HG02678 (cell line): Measurements from ENCODE around the gene FOSB.
"Not testable (repeated sequence)": the region's sequence is repeated elsewhere in the genome, so short reads cannot be mapped to it uniquely, and the experiment has no call there.

Source experiments
- ATAC-seq: cut with Tn5 transposase; IDR thresholded peaks from one replicate; pipeline ENCODE4 v1.9.1; 2021; ENCODE audit warnings: mild to moderate bottlenecking, moderate library complexity; ENCODE audit not compliant: unreplicated experiment

The FOSB gene

GRCh38 chr19:45503909-45504308, 36.1 kb downstream of the FOSB start:
- no peak for ATAC-seq

- ATAC-seq = no peak
Measured at GRCh38 chr19:45505151-45505995, 37.6 kb downstream of the FOSB start.

- ATAC-seq = no peak
Measured at GRCh38 chr19:45505996-45506245, 38.1 kb downstream of the FOSB start.

- ATAC-seq = peak; percentile 73
Measured at GRCh38 chr19:45506246-45506988, 38.6 kb downstream of the FOSB start.

- peak; percentile 51 for ATAC-seq
Measured at GRCh38 chr19:45506989-45507871, 39.4 kb downstream of the FOSB start, which contains the start of gene VASP. Gene VASP (plus strand): TSS chr19:45507479. CDS start chr19:45507772, 293 bp downstream.

- no peak for ATAC-seq
Measured at GRCh38 chr19:45507872-45508416, 40.1 kb downstream of the FOSB start.

GRCh38 chr19:45508417-45508860, 40.6 kb downstream of the FOSB start:
- ATAC-seq = no peak

- ATAC-seq = no peak
Measured at GRCh38 chr19:45508861-45509691, 41.3 kb downstream of the FOSB start.

- ATAC-seq = no peak
Measured at GRCh38 chr19:45509692-45510015, 41.9 kb downstream of the FOSB start.

GRCh38 chr19:45510352-45510751, 42.6 kb downstream of the FOSB start:
- not testable (repeated sequence) for ATAC-seq

- no peak for ATAC-seq
Measured at GRCh38 chr19:45511074-45511473, 43.3 kb downstream of the FOSB start.

- ATAC-seq = no peak
Measured at GRCh38 chr19:45512881-45513483, 45.2 kb downstream of the FOSB start.

GRCh38 chr19:45514376-45515051, 46.7 kb downstream of the FOSB start:
- ATAC-seq = no peak

GRCh38 chr19:45515081-45515624, 47.4 kb downstream of the FOSB start:
- no peak for ATAC-seq

- ATAC-seq = no peak
Measured at GRCh38 chr19:45515807-45516401, 48.1 kb downstream of the FOSB start.

GRCh38 chr19:45517238-45517637, 49.4 kb downstream of the FOSB start:
- no peak for ATAC-seq

- no peak for ATAC-seq
Measured at GRCh38 chr19:45517641-45518468, 50.1 kb downstream of the FOSB start.

- no peak for ATAC-seq
Measured at GRCh38 chr19:45518469-45518826, 50.7 kb downstream of the FOSB start.
